Fibroblast of skin of scalp (primary cell): ENCODE results near the gene DNAJC30.
"Not testable (repeated sequence)": the region's sequence is repeated elsewhere in the genome, so short reads cannot be mapped to it uniquely, and the experiment has no call there.

Experiments used
- DNase-seq: peaks from one replicate; pipeline ENCODE4 v3.0.0-alpha.2; 2013

The DNAJC30 gene

GRCh38 chr7:73680501-73680900 is 2.8 kb downstream of the DNAJC30 start:
- DNase-seq = no peak

GRCh38 chr7:73679709-73680108 is 3.5 kb downstream of the DNAJC30 start:
- DNase-seq = no peak

GRCh38 chr7:73678862-73679261 is 4.4 kb downstream of the DNAJC30 start:
- DNase-seq = no peak

- not testable (repeated sequence) for DNase-seq
Measured at GRCh38 chr7:73676062-73676461, 7.2 kb downstream of the DNAJC30 start.

GRCh38 chr7:73674468-73675124 is 8.7 kb downstream of the DNAJC30 start:
- DNase-seq = no peak

- DNase-seq = no peak
Measured at GRCh38 chr7:73671857-73672445, 11.3 kb downstream of the DNAJC30 start.

- no peak for DNase-seq
Measured at GRCh38 chr7:73671322-73671661, 12.0 kb downstream of the DNAJC30 start.

- DNase-seq = no peak
Measured at GRCh38 chr7:73669858-73670385, 13.3 kb downstream of the DNAJC30 start.

- no peak for DNase-seq
Measured at GRCh38 chr7:73669288-73669701, 14.0 kb downstream of the DNAJC30 start.

- DNase-seq = no peak
Measured at GRCh38 chr7:73668886-73669230, 14.4 kb downstream of the DNAJC30 start.

GRCh38 chr7:73668103-73668885 is 15.0 kb downstream of the DNAJC30 start:
- peak; percentile 17 for DNase-seq

GRCh38 chr7:73667344-73668102 is 15.7 kb downstream of the DNAJC30 start, which contains the start of gene VPS37D:
Gene VPS37D (plus strand): TSS chr7:73667831. CDS start chr7:73667959, 128 bp downstream.
- peak; percentile 89 for DNase-seq

- no peak for DNase-seq
Measured at GRCh38 chr7:73663033-73663432, 20.2 kb downstream of the DNAJC30 start.

- DNase-seq = not testable (repeated sequence)
Measured at GRCh38 chr7:73660594-73660993, 22.7 kb downstream of the DNAJC30 start.

GRCh38 chr7:73659983-73660382 is 23.3 kb downstream of the DNAJC30 start:
- DNase-seq = no peak

- DNase-seq = not testable (repeated sequence)
Measured at GRCh38 chr7:73655309-73655708, 27.9 kb downstream of the DNAJC30 start.

- DNase-seq = no peak
Measured at GRCh38 chr7:73652541-73652949, 30.7 kb downstream of the DNAJC30 start.

GRCh38 chr7:73650524-73650923 is 32.7 kb downstream of the DNAJC30 start:
- no peak for DNase-seq

GRCh38 chr7:73649576-73649975 is 33.7 kb downstream of the DNAJC30 start:
- DNase-seq = no peak

- no peak for DNase-seq
Measured at GRCh38 chr7:73648593-73649332, 34.5 kb downstream of the DNAJC30 start.

- no peak for DNase-seq
Measured at GRCh38 chr7:73647725-73648592, 35.3 kb downstream of the DNAJC30 start.
